Hepatocyte (in vitro differentiated cells): ENCODE measurements around the gene ARHGAP28. TPM values are rescaled to one million over a fixed set of nuclear protein-coding genes. Genes with fewer than 3 reads are reported as not detected.

Experiments used
- DNase-seq: peaks from one replicate; pipeline ENCODE4 v3.0.0-alpha.2; 2016; ENCODE audit warnings: low spot score
- H2AFZ ChIP-seq: fragments of 200-600 bp; sonication (generic); 2 replicates; pipeline ENCODE4 v1.6.0; 2016; ENCODE audit warnings: antibody characterized with exemption, mild to moderate bottlenecking
- H3K27ac ChIP-seq: fragments of 200-600 bp; sonication (generic); 2 replicates; pipeline ENCODE4 v1.5.1; 2016; ENCODE audit warnings: mild to moderate bottlenecking
- H3K27me3 ChIP-seq: fragments of 200-600 bp; sonication (generic); 2 replicates; pipeline ENCODE4 v1.6.1; 2016
- H3K36me3 ChIP-seq: fragments of 200-600 bp; sonication (generic); replicated peaks from 2 replicates; pipeline ENCODE4 v1.5.1; 2016; ENCODE audit warnings: low read depth; ENCODE audit not compliant: insufficient read depth
- H3K4me1 ChIP-seq: fragments of 200-600 bp; sonication (generic); 2 replicates; pipeline ENCODE4 v1.5.1; 2016; ENCODE audit warnings: mild to moderate bottlenecking, moderate library complexity; ENCODE audit not compliant: insufficient read depth
- H3K4me2 ChIP-seq: fragments of 200-600 bp; sonication (generic); 2 replicates; pipeline ENCODE4 v1.6.0; 2016
- H3K4me3 ChIP-seq: fragments of 200-600 bp; sonication (generic); 2 replicates; pipeline ENCODE4 v1.5.1; 2016; ENCODE audit warnings: mild to moderate bottlenecking
- H3K79me2 ChIP-seq: fragments of 200-600 bp; sonication (generic); 2 replicates; pipeline ENCODE4 v1.6.0; 2017; ENCODE audit warnings: mild to moderate bottlenecking
- H3K9me2 ChIP-seq: fragments of 200-600 bp; sonication (generic); replicated peaks from 2 replicates; pipeline ENCODE4 v1.6.0; 2017; ENCODE audit warnings: mild to moderate bottlenecking; ENCODE audit not compliant: insufficient read depth
- H3K9me3 ChIP-seq: fragments of 200-600 bp; sonication (generic); 2 replicates; pipeline ENCODE4 v1.5.1; 2016; ENCODE audit warnings: low read depth, mild to moderate bottlenecking
- H4K20me1 ChIP-seq: fragments of 200-600 bp; sonication (generic); 2 replicates; pipeline ENCODE4 v1.6.0; 2016; ENCODE audit warnings: mild to moderate bottlenecking; ENCODE audit not compliant: insufficient read depth, poor library complexity, severe bottlenecking
- CTCF ChIP-seq: fragments of 200-600 bp; sonication (generic); IDR thresholded peaks from 2 replicates; pipeline ENCODE4 v1.5.1; 2016; ENCODE audit warnings: antibody characterized with exemption, mild to moderate bottlenecking; ENCODE audit not compliant: poor library complexity
- EZH2 ChIP-seq: fragments of 200-600 bp; sonication (generic); IDR thresholded peaks from 2 replicates; pipeline ENCODE4 v1.6.1; 2016; ENCODE audit warnings: antibody characterized with exemption, mild to moderate bottlenecking, borderline replicate concordance
- EZH2phosphoT487 ChIP-seq: fragments of 200-600 bp; sonication (generic); IDR thresholded peaks from one replicate; pipeline ENCODE4 v1.6.1; 2018; ENCODE audit warnings: antibody characterized with exemption, mild to moderate bottlenecking, low read depth, moderate library complexity; ENCODE audit not compliant: unreplicated experiment, severe bottlenecking
- WGBS: methylation state at CpG from one replicate; pipeline ENCODE4 v1.1.6; 2016; ENCODE audit warnings: low lambda C conversion rate; ENCODE audit errors: missing lambda C conversion rate; 5-methylcytosine and 5-hydroxymethylcytosine counted together
- polyA plus RNA-seq: library from polyadenylated mRNA; unstranded; fragments of >200 nt; fragmentation: Nextera tagmentation; extraction: Ambion mirVana; gene quantifications from 2 replicates; pipeline ENCODE4 v1.2.1, GENCODE V29; 2016
- total RNA-seq: library from RNA; depleted of rRNA; stranded (reverse); fragments of >200 nt; gene quantifications from 2 replicates; pipeline ENCODE4 v1.2.3, GENCODE V29; 2014

Gene ARHGAP28
- total and polyA plus RNA-seq, 2 experiments from 2014 or later: 23.5 to 60.7 TPM

DNA sequence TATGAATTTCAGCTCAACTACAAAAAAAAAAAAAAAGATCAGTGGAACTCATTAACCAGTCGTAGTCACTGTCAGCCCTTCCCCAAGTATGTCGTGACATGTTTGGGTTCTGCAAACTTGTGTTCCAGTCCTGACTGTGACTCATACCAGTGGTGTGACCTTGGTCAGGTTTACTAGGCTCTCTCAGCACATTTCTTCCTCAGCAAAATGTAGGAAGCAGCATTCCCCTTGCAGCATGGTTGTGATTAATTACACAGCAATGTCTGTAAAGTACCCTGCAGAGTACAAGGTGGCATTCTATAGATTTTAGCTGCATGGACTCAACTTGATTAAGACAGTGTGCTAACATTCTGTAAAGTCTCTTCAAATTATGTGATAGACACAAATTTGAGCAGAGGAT lies 231.1 kb downstream of the ARHGAP28 start:
- H3K4me1 ChIP-seq: peaks cover 5% of the 10 kb centered on the region
- WGBS: 61% methylated on average over 2 of the region's 2 CpGs
- no peak overlapping the region for H2AFZ ChIP-seq
- DNase-seq: no peak
- no peaks in the 10 kb centered on the region for H3K9me3 ChIP-seq
- H3K4me2 ChIP-seq: no peak overlapping the region
- H3K27ac ChIP-seq: no peak overlapping the region
- no peaks in the 10 kb centered on the region for H3K36me3 ChIP-seq
- H3K27me3 ChIP-seq: no peaks in the 10 kb centered on the region
- H3K9me2 ChIP-seq: no peaks in the 10 kb centered on the region
- no peak for TF ChIP-seq EZH2
- TF ChIP-seq EZH2phosphoT487: no peak
- TF ChIP-seq CTCF: no peak
- H4K20me1 ChIP-seq: no peaks in the 10 kb centered on the region
- H3K79me2 ChIP-seq: no peaks in the 10 kb centered on the region
- H3K4me3 ChIP-seq: no peak overlapping the region

DNA sequence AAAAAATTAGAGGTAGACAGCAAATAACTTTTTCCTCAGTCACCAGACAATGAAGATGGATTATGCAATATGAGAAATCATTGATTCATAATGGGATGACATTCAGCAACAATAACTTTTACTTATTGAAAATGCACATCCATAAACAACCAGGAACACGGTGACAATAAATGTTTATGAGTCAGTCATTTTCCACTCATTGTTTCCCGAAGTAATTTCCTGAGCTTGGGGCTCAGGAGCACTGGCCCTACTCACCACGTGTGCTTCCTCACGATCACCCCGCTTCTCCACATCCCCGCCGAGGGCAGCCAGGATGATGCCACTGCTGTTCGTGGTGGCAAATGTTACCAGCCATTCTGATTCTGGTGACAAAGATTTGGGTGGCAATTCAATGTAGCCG lies 231.8 kb downstream of the ARHGAP28 start:
- H4K20me1 ChIP-seq: no peaks in the 10 kb centered on the region
- no peaks in the 10 kb centered on the region for H3K36me3 ChIP-seq
- H3K79me2 ChIP-seq: no peaks in the 10 kb centered on the region
- TF ChIP-seq CTCF (no peak), EZH2phosphoT487 (no peak), EZH2 (no peak)
- peaks cover 5% of the 10 kb centered on the region for H3K4me1 ChIP-seq
- H3K9me2 ChIP-seq: no peaks in the 10 kb centered on the region
- H3K27me3 ChIP-seq: no peaks in the 10 kb centered on the region
- no peak overlapping the region for H3K4me2 ChIP-seq
- no peak overlapping the region for H3K4me3 ChIP-seq
- no peak overlapping the region for H3K27ac ChIP-seq
- no peak overlapping the region for H2AFZ ChIP-seq
- no peaks in the 10 kb centered on the region for H3K9me3 ChIP-seq
- WGBS: 95% methylated on average over 9 of the region's 9 CpGs
- DNase-seq: no peak

- no peaks in the 10 kb centered on the region for H3K79me2 ChIP-seq
- H3K9me3 ChIP-seq: no peaks in the 10 kb centered on the region
- no peak overlapping the region for H3K4me3 ChIP-seq
- H3K4me2 ChIP-seq: no peak overlapping the region
- peaks cover 5% of the 10 kb centered on the region for H3K4me1 ChIP-seq
- WGBS: 90% methylated on average over 9 of the region's 9 CpGs
- no peak for DNase-seq
- no peak overlapping the region for H3K27ac ChIP-seq
- H2AFZ ChIP-seq: no peak overlapping the region
- no peak for TF ChIP-seq EZH2
- no peak for TF ChIP-seq CTCF
- no peak for TF ChIP-seq EZH2phosphoT487
- no peaks in the 10 kb centered on the region for H4K20me1 ChIP-seq
- no peaks in the 10 kb centered on the region for H3K9me2 ChIP-seq
- H3K36me3 ChIP-seq: no peaks in the 10 kb centered on the region
- no peaks in the 10 kb centered on the region for H3K27me3 ChIP-seq
Observed at GRCh38 chr18:6962571-6963451, 233.3 kb downstream of the ARHGAP28 start.
